DMS 273 (cell line): Measurements from ENCODE around the gene CHD6.
A peak's percentile ranks its signal among the peaks of the same experiment; 100 is the strongest.

Experiments used
- DNase-seq: peaks from one replicate; lab custom pipeline; 2025; ENCODE audit not compliant: unreplicated experiment; lab: John Stamatoyannopoulos, UW

CHD6 gene

DNA sequence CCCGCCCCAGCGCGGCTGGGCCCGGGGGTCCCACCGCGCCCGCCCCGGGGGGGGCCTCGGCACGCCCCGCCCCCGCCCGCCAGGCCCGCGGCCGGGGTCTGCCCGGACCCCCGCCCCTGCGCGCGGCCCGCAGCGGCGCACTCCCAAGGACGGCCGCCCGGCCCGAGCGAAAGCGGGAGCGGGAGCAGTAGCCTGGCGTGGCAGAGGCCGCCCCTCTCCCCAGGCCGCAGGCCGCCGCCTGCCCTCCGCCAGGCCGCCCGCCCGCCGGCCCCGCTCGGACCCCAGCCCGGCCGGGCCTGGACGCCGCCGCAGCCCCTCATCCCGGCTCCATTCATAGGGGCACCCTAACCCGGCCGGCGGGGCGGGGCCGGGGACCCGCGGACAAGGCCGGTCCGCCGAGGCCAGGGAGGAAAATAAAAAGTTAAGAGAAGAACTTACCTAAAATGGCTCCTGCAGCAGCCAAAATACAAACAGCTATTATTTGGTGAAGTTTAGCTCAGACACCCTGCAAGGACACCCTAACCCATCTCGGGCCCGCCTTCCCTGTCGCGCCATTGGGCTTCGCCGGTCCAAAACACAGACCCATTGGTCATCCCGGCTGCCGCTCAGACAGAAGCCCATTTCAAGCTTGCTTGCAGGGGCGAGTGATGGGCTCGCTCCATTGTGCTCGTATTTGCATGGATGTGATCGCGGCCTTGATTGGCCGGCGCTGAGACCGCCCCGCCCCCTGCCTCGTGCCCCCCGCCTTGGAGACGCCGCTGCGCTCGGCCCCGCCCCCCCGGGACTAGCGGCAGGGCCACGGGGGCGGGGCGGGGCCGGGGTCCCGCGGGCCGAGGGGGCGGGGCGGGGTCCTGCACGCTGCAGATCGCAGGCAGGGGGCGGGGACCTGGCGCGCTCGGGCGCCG lies at the start of gene CHD6:
Gene CHD6, minus strand, starts transcription at position 476 of the 905 bp plus-strand sequence. CDS start 67,040 bp downstream, outside the sequence.
- peak; percentile 99 for DNase-seq

GRCh38 chr20:41664584-41664983 lies 46.4 kb upstream of the CHD6 start:
- DNase-seq, result peak; percentile 30

DNA sequence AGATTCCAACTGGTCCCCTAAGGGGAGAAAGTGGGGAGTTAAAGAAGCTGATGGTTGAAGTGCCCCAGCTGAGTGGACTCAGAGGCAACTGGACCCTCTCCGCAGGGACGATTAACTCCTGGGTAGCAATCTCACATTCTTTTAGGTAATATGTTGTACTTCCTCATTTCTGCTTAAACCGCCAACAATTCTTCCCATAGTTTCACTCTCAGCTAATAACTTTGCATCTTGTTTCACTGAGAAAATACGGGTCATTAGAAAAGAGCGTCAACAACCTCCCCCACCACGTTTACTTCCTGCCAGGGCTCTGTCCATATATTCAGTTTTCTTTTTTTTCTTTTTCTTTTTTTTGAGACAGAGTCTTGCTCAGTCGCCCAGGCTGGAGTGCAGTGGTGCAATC lies 39.5 kb upstream of the CHD6 start:
- DNase-seq, result no peak

DNA sequence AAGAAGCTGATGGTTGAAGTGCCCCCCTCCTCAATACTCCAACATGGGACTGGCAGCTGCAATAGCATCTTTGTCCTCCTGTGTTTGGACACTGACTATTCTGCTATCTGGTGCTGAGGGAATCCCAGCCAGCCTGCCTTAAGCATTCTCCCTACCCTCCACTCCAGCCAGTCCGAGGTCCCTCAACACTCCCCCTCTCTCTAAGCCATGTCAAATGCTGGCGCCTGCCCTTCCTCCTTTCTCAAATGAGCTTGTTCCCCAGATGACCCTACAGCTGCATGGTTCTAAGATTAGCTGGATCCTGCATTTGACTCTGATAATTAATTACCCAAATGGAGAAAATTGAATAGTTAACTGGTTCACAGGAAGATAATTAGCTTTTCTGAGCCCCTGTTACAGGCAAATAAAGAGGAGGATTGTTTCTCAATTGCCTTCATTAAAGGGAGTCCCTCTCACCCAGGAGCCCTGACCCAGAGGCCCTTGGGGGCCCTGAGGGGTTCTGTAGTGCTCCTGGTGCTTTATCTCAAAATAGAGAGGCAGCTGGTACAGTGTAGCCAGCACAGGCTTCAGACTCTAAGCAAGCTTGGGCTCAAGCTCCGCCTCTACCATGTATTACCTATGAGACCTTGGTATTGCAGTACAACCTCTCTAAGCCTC lies 37.9 kb upstream of the CHD6 start:
- DNase-seq, result no peak

DNA sequence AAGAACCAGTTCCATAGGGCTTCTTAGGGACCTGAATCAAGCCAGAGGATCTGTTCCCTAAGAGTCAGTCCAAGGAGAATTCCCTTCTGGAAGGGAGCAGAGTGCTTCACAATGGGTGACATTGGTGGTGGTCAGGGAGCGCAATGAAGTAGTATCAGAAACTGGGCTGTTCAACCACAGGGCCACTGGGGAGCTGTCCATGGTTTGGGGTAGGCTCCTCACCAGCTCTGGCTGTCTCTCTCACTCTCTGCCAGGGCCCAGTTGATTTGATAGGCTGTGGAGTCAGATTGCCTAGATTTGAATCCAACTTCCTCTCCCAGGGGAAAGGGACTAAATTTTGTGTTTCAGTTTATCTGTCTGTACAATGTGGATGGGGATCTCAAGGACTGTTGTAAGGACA lies 36.7 kb upstream of the CHD6 start:
- no peak for DNase-seq

GRCh38 chr20:41654292-41654691 lies 36.1 kb upstream of the CHD6 start:
- peak; percentile 45 for DNase-seq

- peak; percentile 79 for DNase-seq
Observed at GRCh38 chr20:41650231-41650948, 32.2 kb upstream of the CHD6 start.

DNA sequence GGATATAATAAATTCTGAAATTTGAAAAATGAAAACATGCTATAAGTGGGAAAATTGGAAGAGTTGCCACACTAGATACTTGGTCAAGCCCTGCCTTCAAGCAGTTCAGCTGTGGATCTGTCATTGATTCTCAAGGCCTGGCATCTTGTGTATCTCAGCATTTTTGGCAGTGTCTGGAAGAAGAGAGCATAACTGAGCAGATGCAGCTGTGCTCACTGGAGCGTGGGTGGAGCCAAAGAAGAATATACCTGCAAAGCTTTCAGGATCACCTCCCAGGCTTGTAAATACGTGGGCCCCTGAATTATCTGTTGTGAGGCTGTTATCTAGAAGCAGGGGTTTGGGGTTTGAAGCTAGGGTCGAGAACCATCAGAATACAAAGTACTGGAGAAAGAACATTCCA lies 31.3 kb upstream of the CHD6 start:
- peak; percentile 22 for DNase-seq

DNA sequence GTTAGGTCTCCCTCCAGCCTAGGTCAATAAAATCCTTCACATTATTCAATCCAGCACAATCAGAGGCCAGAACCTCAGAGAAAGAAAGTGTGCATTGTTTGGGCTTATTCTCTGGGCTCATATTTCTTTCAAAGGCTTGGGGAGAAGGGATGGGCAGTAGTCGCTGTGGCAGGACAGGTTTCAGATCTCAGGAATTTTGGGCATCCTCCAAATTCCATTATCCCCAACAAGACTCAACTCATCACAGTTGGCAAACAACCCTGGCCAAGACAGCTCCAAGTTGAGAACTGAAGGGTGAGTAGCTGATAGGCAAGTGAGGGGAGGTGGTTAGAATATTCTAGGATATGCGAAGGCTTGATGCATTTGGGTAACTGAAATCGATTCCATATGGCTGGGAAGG lies 27.2 kb upstream of the CHD6 start:
- no peak for DNase-seq

DNA sequence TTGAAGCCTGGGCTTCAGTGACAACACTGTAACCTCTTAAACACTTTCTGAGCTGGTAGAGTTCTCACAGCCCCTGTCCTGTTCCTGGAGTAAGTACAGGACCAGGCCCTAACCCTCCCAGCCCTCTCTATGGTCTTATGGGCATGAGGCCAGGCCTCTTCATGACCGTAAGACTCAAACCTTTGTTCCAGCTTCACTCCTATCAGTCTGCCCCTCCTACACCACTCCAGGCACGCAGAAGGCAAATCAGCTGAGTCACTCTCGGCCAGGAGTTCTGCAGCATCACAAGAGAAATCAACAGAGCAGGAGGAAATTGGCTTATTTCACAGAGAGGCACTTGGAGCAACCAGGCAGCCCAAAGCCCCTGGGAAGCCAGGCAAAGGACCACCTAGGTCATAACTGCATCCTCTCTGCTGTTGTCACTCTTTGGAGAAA lies 25.3 kb upstream of the CHD6 start:
- DNase-seq, result no peak

DNA sequence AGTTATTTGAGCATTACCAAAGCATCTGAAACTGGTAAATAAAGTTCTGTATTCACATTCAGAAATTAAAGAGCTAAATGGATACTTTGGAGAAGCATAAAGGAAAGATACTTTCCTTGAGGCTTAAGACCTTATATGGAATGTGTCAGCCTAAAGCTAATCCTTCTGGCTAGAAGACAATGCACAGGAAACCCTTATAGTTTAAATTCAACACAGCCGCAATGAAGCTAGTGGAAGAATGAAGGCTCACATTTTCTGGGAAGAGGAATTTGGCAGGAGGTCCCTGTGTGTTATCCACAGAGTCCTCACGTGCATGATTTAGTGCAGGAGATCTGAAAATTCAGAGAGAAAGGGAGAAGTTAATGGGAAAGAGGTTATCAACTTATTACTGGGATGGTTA lies 21.5 kb upstream of the CHD6 start:
- DNase-seq, result no peak

- DNase-seq, result no peak
Observed at GRCh38 chr20:41638456-41638855, 20.3 kb upstream of the CHD6 start.

GRCh38 chr20:41635158-41635557 lies 17.0 kb upstream of the CHD6 start:
- DNase-seq, result no peak

DNA sequence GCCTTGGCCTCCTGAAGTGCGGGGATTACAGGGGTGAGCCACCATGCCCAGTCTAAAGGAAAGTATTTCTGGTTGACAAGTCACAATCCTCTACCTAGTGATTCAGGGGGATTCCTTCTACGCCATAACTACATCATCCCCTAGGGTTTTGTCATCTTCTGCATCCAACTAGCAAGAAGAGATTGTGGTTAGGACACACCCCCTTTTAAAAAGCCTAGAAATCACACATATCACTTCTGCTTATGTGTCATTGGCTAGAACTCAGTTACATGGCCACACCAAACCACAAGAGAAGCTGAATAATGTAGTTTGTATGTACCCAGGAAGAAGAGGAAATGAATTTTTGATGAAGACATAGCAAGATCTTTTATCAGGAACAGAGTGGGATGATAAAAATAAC lies 14.7 kb upstream of the CHD6 start:
- DNase-seq, result no peak

DNA sequence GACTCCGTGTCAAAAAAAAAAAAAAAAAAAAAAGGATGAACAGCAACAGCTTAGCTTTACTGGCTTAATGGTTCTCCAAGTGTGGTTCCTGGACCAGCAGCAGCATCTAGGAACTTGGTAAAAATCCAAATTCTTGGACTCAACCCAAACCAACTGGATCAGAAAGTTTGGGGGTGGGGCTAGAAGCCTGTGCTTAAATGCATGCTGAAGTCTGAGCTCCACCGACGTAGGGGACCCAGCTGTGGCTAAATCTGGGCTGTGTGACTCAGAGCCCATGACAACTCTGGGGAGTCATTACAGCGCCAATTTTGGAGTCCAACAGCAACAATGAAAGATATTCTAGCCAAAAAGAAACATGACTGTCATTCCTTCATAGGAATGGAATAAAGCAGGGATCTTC lies 13.6 kb upstream of the CHD6 start:
- DNase-seq, result no peak

DNA sequence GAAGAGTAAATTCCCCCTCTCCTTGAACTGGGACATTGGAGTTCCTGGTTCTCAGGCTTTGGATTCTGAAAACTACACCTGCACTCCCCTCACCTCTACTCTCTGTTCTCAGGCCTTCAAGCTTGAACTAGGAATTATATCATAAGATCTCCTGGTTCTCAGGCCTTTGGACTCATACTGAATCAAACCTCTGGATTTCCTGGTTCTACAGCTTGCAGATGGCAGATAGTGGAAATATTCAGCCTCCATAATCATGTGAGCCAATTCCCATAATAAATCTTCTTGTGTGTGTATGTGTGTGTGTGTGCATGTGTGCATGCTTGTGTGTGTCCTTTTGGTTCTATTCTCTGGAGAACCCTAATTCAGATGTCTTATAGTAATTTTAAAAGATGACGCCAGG lies 12.7 kb upstream of the CHD6 start:
- no peak for DNase-seq

- DNase-seq, result no peak
Observed at GRCh38 chr20:41627611-41628244, 9.6 kb upstream of the CHD6 start.

GRCh38 chr20:41627001-41627495 lies 8.9 kb upstream of the CHD6 start:
- no peak for DNase-seq

- DNase-seq, result no peak
Observed at GRCh38 chr20:41623625-41624375, 5.6 kb upstream of the CHD6 start.

DNA sequence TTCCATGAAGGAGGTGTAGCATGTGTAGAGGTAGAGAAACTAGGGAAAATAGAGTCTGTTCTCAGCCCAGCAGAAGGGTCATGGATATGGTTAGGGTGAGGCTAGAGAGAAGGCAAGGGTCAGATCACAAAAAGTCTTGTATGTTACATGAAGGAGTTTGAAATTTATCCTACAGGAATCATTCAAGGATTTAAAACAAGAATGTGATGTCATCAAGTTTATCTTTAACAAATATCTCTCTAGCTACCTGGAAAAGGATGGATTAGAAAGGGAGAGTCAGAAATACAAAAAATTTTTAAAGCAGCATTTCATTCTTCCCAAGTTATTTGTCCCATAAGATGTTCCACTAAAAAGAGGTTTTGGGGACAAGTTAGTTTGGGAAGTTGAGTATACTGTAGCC lies 4.4 kb upstream of the CHD6 start:
- DNase-seq, result no peak
